IMR-90 (cell line): ENCODE data around the gene GALNT6.

Experiments
- CEBPB ChIP-seq: IDR thresholded peaks from 2 replicates; pipeline ENCODE4 v1.6.1; 2012; ENCODE audit warnings: low read depth, low read length, improper control_type of control experiment
- CTCF ChIP-seq: conservative IDR thresholded peaks from 2 replicates; pipeline ENCODE4 v1.5.1; 2012; ENCODE audit warnings: mild to moderate bottlenecking, low read depth, low read length, improper control_type of control experiment
- ELK1 ChIP-seq: fragments of 150-350 bp; IDR thresholded peaks from 2 replicates; pipeline ENCODE4 v1.6.1; 2016; ENCODE audit warnings: low read depth, mild to moderate bottlenecking, low read length, moderate library complexity, borderline replicate concordance
- FOS ChIP-seq: fragments of 150-350 bp; IDR thresholded peaks from 2 replicates; pipeline ENCODE4 v1.6.1; 2016; ENCODE audit warnings: low read depth, low read length
- MAFK ChIP-seq: IDR thresholded peaks from 2 replicates; pipeline ENCODE4 v1.6.1; 2012; ENCODE audit warnings: low read depth, low read length, improper control_type of control experiment
- MAZ ChIP-seq: IDR thresholded peaks from 2 replicates; pipeline ENCODE4 v1.6.1; 2012; ENCODE audit warnings: low read depth, mild to moderate bottlenecking, low read length, improper control_type of control experiment, moderate library complexity, borderline replicate concordance
- MXI1 ChIP-seq: IDR thresholded peaks from 2 replicates; pipeline ENCODE4 v1.6.1; 2012; ENCODE audit warnings: low read depth, mild to moderate bottlenecking, low read length, moderate library complexity, borderline replicate concordance
- NFE2L2 ChIP-seq: fragments of 150-350 bp; IDR thresholded peaks from 2 replicates; pipeline ENCODE4 v1.6.1; 2016; ENCODE audit warnings: low read depth, mild to moderate bottlenecking, low read length
- POLR2A ChIP-seq: IDR thresholded peaks from 2 replicates; pipeline ENCODE4 v1.6.1; 2012; ENCODE audit warnings: mild to moderate bottlenecking, low read depth, low read length
- RAD21 ChIP-seq: IDR thresholded peaks from 2 replicates; pipeline ENCODE4 v1.6.1; 2012; ENCODE audit warnings: low read length, improper control_type of control experiment
- SMC3 ChIP-seq: fragments of 150-350 bp; IDR thresholded peaks from 2 replicates; pipeline ENCODE4 v1.6.1; 2016; ENCODE audit warnings: low read depth, mild to moderate bottlenecking, antibody characterized with exemption, low read length, moderate library complexity
- USF2 ChIP-seq: fragments of 150-350 bp; IDR thresholded peaks from 2 replicates; pipeline ENCODE4 v1.6.1; 2017; ENCODE audit warnings: mild to moderate bottlenecking, antibody characterized with exemption, low read length, low read depth

GRCh38 chr12:51424662-51425539 lies 33.7 kb upstream of the GALNT6 start, which contains the start of gene SLC4A8:
- TF ChIP-seq CEBPB, result no peak
- no peak for TF ChIP-seq ELK1
- peak; percentile 86 for TF ChIP-seq CTCF
- no peak for TF ChIP-seq POLR2A
- no peak; the same call in 1 of the 2 replicates for TF ChIP-seq USF2
- TF ChIP-seq NFE2L2, result no peak
- TF ChIP-seq FOS, result no peak
- TF ChIP-seq MAFK, result no peak
- peak; percentile 77 for TF ChIP-seq RAD21
- peak; percentile 90 for TF ChIP-seq SMC3
- TF ChIP-seq MXI1, result peak; percentile 25; the same call in 1 of the 2 replicates
- TF ChIP-seq MAZ, result peak; percentile 90; the same call in 1 of the 2 replicates
